HG03521 (cell line): ENCODE data around the gene C15orf39.
"Not testable (repeated sequence)": the region's sequence is repeated elsewhere in the genome, so short reads cannot be mapped to it uniquely, and the experiment has no call there.

Experiments used
- ATAC-seq: cut with Tn5 transposase; IDR thresholded peaks from one replicate; pipeline ENCODE4 v1.9.1; 2021; ENCODE audit warnings: mild to moderate bottlenecking, moderate library complexity; ENCODE audit not compliant: unreplicated experiment

C15orf39 gene

DNA sequence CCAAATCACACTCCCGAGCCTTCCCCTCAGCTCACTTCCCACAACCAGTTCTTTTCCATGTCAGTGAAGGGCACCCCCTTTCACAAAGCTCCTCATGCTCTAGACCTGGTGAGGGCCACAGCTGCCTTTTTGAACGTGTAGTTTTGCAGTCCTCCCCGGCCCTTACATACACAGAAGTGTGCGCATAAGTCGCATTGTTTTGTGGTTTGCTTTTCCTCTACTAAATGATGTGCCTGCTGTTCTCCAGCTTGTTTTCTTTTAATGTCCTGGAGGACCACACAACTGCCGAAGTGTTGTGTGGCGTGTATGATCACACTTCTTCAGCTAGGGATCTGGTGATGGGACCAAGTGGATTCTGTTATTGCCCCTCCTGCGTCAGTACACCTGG is 7.6 kb downstream of the C15orf39 start:
- no peak for ATAC-seq

DNA sequence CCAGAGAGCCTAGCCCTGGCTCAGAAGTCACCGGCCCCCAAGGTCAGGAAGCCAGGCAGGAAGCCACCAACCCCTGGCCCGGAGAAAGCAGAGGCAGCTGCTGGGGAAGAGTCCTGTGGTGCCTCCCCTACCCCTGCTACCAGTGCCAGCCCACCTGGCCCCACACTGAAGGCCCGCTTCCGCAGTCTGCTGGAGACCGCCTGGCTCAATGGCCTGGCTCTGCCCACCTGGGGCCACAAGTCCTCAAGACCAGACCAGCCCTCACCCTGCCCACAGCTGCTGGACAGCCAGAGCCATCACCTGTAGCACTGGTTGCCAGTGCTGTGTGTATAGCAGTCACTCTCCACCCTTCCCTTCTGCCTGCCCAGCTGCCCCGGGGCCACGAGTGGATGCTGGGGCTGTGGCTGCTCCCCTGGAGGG is 9.1 kb downstream of the C15orf39 start:
- no peak for ATAC-seq

- no peak for ATAC-seq
Measured at GRCh38 chr15:75211436-75212199, 9.9 kb downstream of the C15orf39 start.

DNA sequence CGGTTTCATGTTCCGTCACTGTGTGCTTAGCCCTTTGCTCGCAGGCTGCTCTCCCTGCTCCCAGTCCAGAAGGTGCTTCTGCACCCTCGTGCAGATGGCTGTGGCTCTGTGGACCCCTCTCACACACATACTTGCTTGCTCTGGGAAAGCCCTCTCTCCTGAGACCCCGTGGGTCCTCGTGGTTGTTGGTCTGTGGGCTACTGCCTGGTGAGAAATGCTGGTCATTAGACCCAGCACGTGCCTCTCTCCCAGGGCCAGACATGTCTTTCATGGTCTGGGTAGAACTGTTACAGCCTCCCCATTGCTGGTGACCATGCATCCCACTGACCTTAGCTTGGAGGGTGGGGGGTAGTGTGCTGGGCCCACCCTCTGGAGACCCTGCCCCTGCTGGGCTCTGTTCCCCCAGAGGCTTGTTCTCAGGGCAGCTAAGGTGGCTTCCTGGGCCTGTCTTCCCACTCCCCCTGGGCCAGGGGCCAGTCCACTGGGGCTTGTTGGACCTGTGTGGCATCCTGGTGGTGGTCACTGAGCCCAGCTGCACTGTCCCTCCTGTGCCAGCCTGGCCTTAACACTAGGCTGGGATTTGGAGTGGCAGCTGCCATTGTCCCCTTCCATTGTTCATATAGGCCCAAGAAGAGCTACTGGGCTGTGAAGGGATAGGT is 10.6 kb downstream of the C15orf39 start:
- ATAC-seq, result no peak

GRCh38 chr15:75213212-75213767 is 11.6 kb downstream of the C15orf39 start:
- ATAC-seq, result no peak

DNA sequence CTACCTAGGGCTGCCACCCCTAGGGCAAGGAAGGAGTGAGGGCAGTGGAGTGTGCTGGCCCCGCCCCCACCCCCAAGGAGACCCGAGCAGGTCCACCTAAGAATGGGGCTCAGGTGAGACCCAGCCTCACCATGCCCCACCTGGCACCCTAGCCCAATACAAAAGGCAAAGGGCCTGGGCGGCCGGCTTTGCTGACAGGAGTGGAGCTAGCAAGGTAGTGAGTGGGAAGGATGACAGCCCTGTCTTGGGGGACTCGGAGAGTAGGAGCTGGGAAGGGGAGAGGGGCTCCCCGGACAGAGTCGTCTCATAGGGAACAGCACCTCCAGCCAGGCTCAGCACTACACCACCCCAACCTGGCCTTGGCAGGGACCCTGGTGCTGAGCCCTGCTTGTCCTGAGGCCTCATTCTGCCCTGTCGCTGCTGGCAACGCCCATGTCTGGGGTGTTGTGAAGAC is 12.1 kb downstream of the C15orf39 start:
- ATAC-seq, result no peak

DNA sequence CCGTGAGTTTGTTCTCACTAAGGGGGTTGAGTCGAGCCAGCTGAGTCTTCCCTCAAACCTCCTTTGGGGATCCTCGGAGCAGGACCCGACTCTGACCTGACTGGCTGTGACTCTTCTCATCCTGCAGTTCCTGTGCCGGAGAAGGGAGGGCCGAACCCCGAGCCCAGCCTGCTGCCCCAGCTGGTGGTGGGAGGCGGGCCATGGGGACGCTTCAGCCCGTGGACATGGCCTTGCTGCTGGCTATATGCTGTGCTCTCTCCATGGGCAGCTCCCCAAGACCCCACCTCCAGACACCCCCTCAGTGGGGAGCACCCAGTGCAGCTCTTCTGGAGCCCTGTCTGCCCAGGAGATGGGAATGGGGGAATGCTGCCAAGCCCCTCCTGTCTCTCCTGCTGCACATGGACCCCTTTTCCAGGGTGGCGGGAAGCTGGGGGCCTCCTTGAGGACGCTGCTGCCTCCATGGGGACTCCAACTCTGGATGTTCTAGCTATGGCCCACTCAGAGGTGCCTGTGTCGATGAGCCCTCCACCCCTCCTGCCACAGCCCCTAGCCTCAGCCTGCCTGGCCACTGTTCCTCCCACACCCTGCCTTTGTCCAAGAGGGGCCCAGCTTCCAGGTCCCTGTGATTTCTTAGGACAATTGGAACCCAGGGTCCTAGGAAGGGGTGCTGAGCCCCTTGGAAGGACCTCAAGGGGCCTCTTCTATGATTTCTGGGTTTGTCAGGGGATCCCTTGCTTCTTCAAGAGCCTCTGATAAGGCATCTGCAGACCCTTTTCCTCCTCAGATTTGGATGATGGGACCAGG is 12.8 kb downstream of the C15orf39 start:
- no peak for ATAC-seq

DNA sequence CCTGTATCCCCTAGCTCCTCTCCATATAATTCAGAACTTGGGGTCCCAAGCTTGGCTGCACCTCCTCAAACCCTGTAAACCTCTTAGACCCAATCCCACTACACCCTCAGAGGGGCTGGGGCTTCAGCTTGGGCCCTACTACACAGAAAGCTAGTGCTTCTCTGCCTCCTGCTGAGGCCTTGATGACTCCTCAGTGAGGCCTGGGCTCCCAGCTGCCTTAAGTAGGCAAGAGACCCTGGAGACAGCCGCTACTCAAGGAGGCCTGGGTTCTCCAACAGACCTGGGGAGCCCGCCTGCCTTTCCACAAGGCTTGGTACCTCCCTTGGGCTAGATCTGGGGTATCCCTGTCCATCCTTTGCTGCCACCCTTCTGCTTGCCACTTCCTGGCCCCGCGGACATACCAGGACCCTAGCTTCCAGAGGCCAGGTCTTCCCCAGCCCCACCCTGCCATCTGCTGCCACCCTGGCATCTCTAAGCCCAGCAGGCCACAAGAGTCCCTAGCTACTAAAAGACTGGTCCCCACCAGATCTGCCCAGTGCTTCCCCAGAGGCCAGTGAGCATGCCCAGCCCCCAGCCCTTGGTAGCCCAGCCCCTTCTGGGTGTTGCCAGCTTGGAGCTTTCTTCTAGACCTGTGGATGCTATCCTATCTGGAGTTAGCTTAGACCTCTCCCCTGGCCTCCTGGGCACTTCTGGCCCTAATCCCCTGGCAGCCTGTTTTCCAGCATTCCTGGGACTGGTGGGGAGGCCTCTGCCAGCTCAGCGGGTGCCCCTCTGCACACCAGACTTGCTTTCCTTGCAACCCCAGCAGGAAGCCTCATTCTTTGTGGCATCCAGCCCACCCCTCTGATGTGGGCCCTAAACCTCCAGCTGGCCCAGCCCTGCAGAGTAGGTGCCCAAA is 13.7 kb downstream of the C15orf39 start:
- no peak for ATAC-seq

GRCh38 chr15:75217012-75217411 is 15.3 kb downstream of the C15orf39 start:
- ATAC-seq, result no peak

- ATAC-seq, result not testable (repeated sequence)
Measured at GRCh38 chr15:75217574-75217973, 15.9 kb downstream of the C15orf39 start.

DNA sequence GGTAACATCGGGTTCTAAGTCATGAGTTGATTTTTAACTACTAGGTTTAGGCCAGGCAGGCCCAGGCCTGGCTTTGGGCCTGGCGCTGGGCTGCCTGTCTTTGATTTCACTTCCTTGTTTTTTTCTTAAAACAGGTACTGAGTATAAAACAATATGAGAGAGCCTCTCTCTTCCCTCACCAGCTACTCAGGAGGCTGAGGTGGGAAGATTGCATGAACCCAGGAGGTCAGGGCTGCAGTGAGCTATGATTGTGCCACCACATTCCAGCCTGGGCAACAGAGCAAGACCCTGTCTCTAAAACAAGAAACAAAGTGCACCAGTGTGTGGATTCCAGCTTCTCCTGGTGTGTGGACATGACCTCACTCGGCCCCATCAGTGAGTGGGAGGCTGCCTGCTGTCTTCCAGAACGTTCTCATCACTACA is 17.8 kb downstream of the C15orf39 start:
- not testable (repeated sequence) for ATAC-seq

DNA sequence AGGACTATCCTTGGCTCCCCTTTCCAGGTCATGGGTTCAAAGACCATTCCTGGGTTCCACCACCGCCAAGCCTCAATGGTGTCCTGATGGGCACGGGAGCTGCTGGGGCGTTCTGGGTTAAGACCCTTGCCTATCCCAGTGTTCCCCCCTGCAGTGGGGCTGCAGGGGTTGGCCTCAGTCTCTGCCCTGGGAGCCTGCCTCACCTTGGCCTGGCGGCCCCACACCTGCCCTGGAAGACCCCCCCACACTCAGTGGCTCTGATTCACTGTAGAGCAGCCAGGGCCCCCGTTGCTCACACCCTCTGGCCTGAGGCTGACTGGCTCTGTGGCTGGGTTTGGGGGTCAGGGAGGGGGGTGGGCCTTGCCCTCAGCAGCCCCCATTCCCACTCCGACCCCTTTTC is 22.0 kb downstream of the C15orf39 start:
- ATAC-seq, result no peak

DNA sequence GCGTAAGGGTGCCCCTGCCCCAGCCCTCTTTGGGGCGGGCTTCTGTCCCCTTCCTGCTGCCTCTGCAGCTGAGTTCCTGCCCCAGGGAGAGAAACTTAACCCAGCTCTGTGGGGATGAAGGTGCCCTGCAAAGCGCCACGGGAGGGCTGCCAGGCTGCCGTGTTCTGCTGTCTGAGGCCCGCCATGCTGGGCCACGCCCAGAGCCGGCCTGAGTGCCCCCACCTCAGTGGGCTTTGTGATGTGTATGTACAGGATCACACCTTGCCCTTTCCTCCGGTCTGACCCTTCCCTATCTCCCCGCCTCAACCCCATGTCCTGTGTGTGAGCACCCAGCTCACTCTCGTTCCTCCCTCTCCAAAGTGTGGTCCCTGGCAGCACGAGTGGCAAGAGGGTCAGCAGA is 22.6 kb downstream of the C15orf39 start:
- no peak for ATAC-seq

GRCh38 chr15:75225102-75225836 is 23.6 kb downstream of the C15orf39 start:
- ATAC-seq, result not testable (repeated sequence)

GRCh38 chr15:75225951-75226732 is 24.5 kb downstream of the C15orf39 start:
- ATAC-seq, result no peak

GRCh38 chr15:75227112-75227511 is 25.4 kb downstream of the C15orf39 start:
- not testable (repeated sequence) for ATAC-seq

DNA sequence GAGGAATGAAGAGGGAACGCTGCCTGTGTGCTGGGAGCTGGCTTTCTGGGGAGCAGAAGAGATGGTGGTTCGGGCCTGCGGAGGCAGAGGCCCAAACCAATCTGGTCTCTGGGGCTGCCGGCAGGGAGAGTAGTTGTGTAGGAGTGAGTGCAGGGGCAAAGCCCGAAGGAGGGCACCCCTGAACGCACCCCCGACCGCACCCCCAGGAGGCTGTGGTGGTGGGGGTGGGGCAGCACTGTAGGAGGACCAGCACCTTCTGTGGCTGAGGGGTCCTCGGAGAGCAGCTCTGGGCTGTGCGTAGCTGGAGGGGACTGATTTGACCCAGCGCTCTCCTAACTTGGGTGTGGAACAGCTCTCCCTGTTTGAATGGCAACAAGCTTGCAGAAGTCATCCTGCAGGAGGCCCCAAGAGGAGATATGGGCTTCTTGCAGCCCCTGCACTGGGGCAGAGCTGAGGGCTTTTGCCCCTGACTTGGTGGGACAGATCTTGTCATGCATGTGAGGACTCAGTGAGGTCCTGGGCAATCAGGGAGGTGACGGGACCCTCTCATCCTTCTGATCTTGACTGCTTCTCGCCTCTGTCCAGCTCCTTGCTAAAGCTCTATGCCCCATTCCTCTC is 26.1 kb downstream of the C15orf39 start:
- ATAC-seq, result no peak

DNA sequence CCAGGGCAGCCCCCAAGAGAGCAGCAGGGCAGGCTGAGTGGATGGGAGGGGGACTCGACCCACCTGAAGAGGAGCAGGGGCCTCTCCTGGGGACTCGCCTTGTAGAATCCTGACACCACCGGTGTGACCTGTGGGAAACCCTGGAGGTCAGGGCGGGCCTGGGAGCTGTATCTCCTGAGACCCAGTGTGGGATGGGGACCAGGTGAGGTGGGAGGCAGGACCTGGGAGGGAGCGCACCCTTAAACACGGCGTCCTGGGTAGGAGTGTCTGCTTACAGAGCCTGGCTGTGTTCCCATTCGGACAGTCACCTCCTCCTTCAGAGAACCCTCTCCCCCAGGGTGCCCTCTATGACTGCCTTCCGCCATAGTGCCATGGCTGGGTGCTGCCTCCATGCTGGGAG is 27.1 kb downstream of the C15orf39 start:
- no peak for ATAC-seq
